NB4 (cell line): ENCODE data around the gene MIS12.

Experiments
- CTCF ChIP-seq: IDR thresholded peaks from one replicate; pipeline ENCODE4 v1.5.1; 2012; ENCODE audit warnings: low read depth, low read length
- MAX ChIP-seq: IDR thresholded peaks from 2 replicates; pipeline ENCODE4 v1.6.1; 2011; ENCODE audit warnings: low read depth, low read length
- MYC ChIP-seq: IDR thresholded peaks from 2 replicates; pipeline ENCODE4 v1.6.1; 2011; ENCODE audit warnings: low read depth, low read length
- POLR2A ChIP-seq: IDR thresholded peaks from 2 replicates; pipeline ENCODE4 v1.6.1; 2011; ENCODE audit warnings: mild to moderate bottlenecking; ENCODE audit not compliant: insufficient read length; ENCODE audit errors: extremely low read depth

- TF ChIP-seq CTCF (no peak), POLR2A (no peak), MAX (no peak), MYC (no peak)
Observed at GRCh38 chr17:5443728-5444127, 42.6 kb upstream of the MIS12 start.
